Pancreas (tissue), 10 donors: Measurements from ENCODE around the gene MMP12. TPM values are rescaled to one million over a fixed set of nuclear protein-coding genes. Genes with fewer than 3 reads are reported as not detected.
"Not testable (repeated sequence)": the region's sequence is repeated elsewhere in the genome, so short reads cannot be mapped to it uniquely, and the experiment has no call there.

Experiments
- ATAC-seq, 4 donors: fragments of 200-7000 bp; cut with Tn5 transposase; one replicate each; pipeline versions ENCODE4 v1.8.0 to v1.9.1; 2020; ENCODE audit warnings: mild to moderate bottlenecking in 4 of 4, moderate library complexity in 4 of 4
- DNase-seq, 6 donors: peaks; one replicate each; pipeline ENCODE4 v3.0.0-alpha.2; 2020
- FAIRE-seq: peaks from 2 replicates; lab custom pipeline; 2012; peaks lifted over from hg19 to GRCh38; lab: Jason Lieb, UNC
- H3K27ac ChIP-seq, 4 donors: fragments of 200-600 bp; sonication (generic); 1 replicate in 3 of 4; 2 replicates in 1 of 4; pipeline versions ENCODE4 v1.5.0 to v1.8.0; 2020
- H3K27me3 ChIP-seq, 4 donors: fragments of 200-600 bp; one replicate each; pipeline ENCODE4 v1.8.0; 2021
- H3K36me3 ChIP-seq, 3 donors: fragments of 200-600 bp; sonication (generic) in 1 of 3; one replicate each; pipeline versions ENCODE4 v1.5.0 to v1.8.0; 2020 to 2021
- H3K4me1 ChIP-seq, 3 donors: fragments of 200-600 bp; one replicate each; pipeline ENCODE4 v1.8.0; 2021
- H3K4me3 ChIP-seq, 4 donors: fragments of 200-600 bp; sonication (generic) in 2 of 4; one replicate each; pipeline versions ENCODE4 v1.5.0 to v1.8.0; 2020 to 2021
- H3K9me3 ChIP-seq, 4 donors: fragments of 200-600 bp; one replicate each; pipeline ENCODE4 v1.8.0; 2021
- CTCF ChIP-seq, 4 donors: fragments of 200-600 bp; sonication (generic) in 3 of 4; IDR thresholded peaks; one replicate each; pipeline versions ENCODE4 v1.5.0 to v1.8.0; 2021; ENCODE audit warnings: antibody characterized with exemption in 4 of 4
- WGBS, 2 donors: extraction: QIAGEN DNeasy Blood & Tissue Kit; methylation state at CpG; one replicate each; pipeline ENCODE4 v1.1.7; 2013; 5-methylcytosine and 5-hydroxymethylcytosine counted together
- intact Hi-C, 3 donors: fragments of 100-400 bp; cut with DNase I; formaldehyde crosslinking; loops; one replicate each; pipeline versions ENCODE4 v1.11.1 to v1.14.2; 2022
- polyA plus RNA-seq, 2 donors: library from polyadenylated mRNA; stranded (reverse); fragments of 200-250 nt; gene quantifications; one replicate each; pipeline ENCODE4 v1.2.3, GENCODE V29; 2013
- total RNA-seq, 6 donors: library from RNA; stranded (reverse); fragmentation: NEBNext Ultra II Directional in 4 of 6; extraction: Animal tissue kit (Norgen Biotek cat#: 25700) in 4 of 6; gene quantifications; one replicate each; pipeline versions ENCODE4 v1.2.1 to v1.2.4, GENCODE V29; 2021 to 2023
- donor health status: healthy with polysubstance abuse.
- donor health status: DM: no; HTN: no; CAD: no; lungs with moderate emphysema.
- donor health status: DM: no; HTN: no; CAD: no.
- donor health status: control.
- donor health status: control.
- donor health status: Bipolar disorder and iron deficiency.
- donor health status: DM: yes; HTN: yes; CAD: no.
- donor health status: DM: no; HTN: no; CAD: no.
- donor health status: DM: no; HTN: no; CAD: no.
- donor health status: DM: yes; HTN: yes; CAD: no.

Gene MMP12
- total and polyA plus RNA-seq, 8 donors: 0.12 to 0.19 TPM; not detected in 6

- 38 to 41% methylated on average over 3 of the region's 3 CpGs for WGBS, 2 donors
- ATAC-seq (peak in 3 of 4 donors; percentile 62 to 66 (median 66)), FAIRE-seq (no peak), DNase-seq (peak in 1 of 6 donors; percentile 26)
- H3K4me1 ChIP-seq: no peaks in the 10 kb centered on the region
- peak; percentile 7 to 38 (median 26) for TF ChIP-seq CTCF (IDR thresholded peaks at IDR 0.05)
- intact Hi-C loops: no loop called here
- H3K27me3 ChIP-seq: no peaks in the 10 kb centered on the region
- no peaks in the 10 kb centered on the region for H3K9me3 ChIP-seq
- no peak overlapping the region for H3K4me3 ChIP-seq
- no peaks in the 10 kb centered on the region for H3K36me3 ChIP-seq
- no peak overlapping the region for H3K27ac ChIP-seq
Observed at GRCh38 chr11:102914238-102915043, 39.7 kb upstream of the MMP12 start.

DNA sequence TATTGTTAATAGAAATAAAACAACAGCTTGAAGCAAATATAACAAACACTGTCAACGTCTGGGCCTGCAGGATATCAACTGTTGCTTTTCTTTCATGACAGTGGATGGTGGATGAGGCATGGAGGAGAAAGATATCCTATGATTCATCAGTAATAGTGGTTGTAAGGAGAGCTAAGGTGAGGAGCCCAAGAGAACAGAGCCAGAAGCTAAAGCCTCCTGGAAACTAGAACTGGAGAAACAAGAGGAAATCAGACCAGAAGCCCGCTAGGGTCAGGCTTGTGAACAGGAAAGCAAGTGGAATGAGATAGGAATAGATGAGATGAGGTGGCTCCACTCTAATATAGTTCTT lies 37.7 kb upstream of the MMP12 start:
- H3K36me3 ChIP-seq: no peaks in the 10 kb centered on the region
- FAIRE-seq (no peak), ATAC-seq (no peak), DNase-seq (no peak)
- no peaks in the 10 kb centered on the region for H3K27me3 ChIP-seq
- intact Hi-C loops: no loop called here
- no peak for TF ChIP-seq CTCF (IDR thresholded peaks at IDR 0.05)
- H3K27ac ChIP-seq: no peak overlapping the region
- WGBS, 2 donors: 54 to 76% methylated on average over 2 of the region's 2 CpGs
- H3K4me3 ChIP-seq: no peak overlapping the region
- no peaks in the 10 kb centered on the region for H3K9me3 ChIP-seq
- no peaks in the 10 kb centered on the region for H3K4me1 ChIP-seq

GRCh38 chr11:102911758-102912481 lies 37.1 kb upstream of the MMP12 start:
- no peak for TF ChIP-seq CTCF (IDR thresholded peaks at IDR 0.05)
- no peaks in the 10 kb centered on the region for H3K9me3 ChIP-seq
- H3K4me3 ChIP-seq: no peak overlapping the region
- H3K27ac ChIP-seq: no peak overlapping the region
- ATAC-seq: no peak
- WGBS, 2 donors: 79 to 88% methylated on average over 13 of the region's 13 CpGs
- DNase-seq: no peak
- no peak for FAIRE-seq
- no peaks in the 10 kb centered on the region for H3K4me1 ChIP-seq
- no peaks in the 10 kb centered on the region for H3K36me3 ChIP-seq
- H3K27me3 ChIP-seq: no peaks in the 10 kb centered on the region
- intact Hi-C loops: no loop called here

GRCh38 chr11:102905848-102906247 lies 31.1 kb upstream of the MMP12 start:
- H3K27ac ChIP-seq, H3K4me1 ChIP-seq, FAIRE-seq, H3K27me3 ChIP-seq, DNase-seq, H3K9me3 ChIP-seq, intact Hi-C loops, ATAC-seq, H3K36me3 ChIP-seq, H3K4me3 ChIP-seq: not testable (repeated sequence)
- 78 to 82% methylated on average over 5 of the region's 5 CpGs for WGBS, 2 donors

DNA sequence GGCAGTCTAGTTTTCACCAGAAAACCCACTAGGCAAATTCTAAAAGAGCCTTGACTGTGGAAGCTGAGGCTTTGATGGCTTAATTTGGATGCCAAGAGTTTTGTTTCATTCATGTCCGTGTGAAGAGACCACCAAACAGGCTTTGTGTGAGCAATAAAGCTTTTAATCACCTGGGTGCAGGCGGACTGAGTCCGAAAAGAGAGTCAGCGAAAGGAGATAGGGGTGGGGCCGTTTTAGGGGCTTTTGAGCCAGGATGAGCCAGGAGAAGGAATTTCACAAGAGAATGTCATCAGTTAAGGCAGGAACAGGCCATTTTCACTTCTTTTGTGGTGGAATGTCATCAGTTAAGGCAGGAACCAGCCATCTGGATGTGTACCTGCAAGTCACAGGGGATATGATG lies 29.1 kb upstream of the MMP12 start:
- H3K4me1 ChIP-seq, H3K27ac ChIP-seq, ATAC-seq, H3K4me3 ChIP-seq, DNase-seq, FAIRE-seq, H3K27me3 ChIP-seq, intact Hi-C loops, H3K9me3 ChIP-seq, H3K36me3 ChIP-seq: not testable (repeated sequence)
- 61 to 63% methylated on average over 5 of the region's 5 CpGs for WGBS, 2 donors

DNA sequence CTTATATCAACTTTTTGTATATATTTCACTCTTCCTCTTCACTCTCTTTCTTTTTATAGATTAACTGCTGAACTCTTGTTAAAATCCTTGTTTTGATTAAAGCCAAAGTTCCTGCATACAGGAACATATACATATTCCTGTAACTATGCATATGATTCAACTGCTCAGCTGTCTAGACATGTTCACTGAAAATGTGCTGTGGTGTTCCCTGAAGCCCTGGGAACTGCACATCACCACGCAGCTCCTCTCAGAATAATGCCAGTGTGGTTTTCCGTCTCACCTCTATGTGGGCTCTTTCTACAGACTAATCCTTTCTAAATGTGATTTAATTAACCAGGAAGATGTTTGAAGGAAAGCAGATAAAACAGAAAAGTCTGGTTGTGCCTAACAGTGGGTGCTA lies 25.6 kb upstream of the MMP12 start:
- no peak overlapping the region for H3K4me3 ChIP-seq
- DNase-seq: no peak
- no peaks in the 10 kb centered on the region for H3K9me3 ChIP-seq
- ATAC-seq: no peak
- H3K27me3 ChIP-seq: no peaks in the 10 kb centered on the region
- intact Hi-C loops: no loop called here
- no peaks in the 10 kb centered on the region for H3K36me3 ChIP-seq
- TF ChIP-seq CTCF (IDR thresholded peaks at IDR 0.05): no peak
- no peak for FAIRE-seq
- no peak overlapping the region for H3K27ac ChIP-seq
- H3K4me1 ChIP-seq: no peaks in the 10 kb centered on the region
- 62 to 75% methylated on average over 2 of the region's 2 CpGs for WGBS, 2 donors
